ENCODE data around the gene CD63. TPM values are rescaled to one million over a fixed set of nuclear protein-coding genes. Genes with fewer than 3 reads are reported as not detected.

CD63 gene
- total RNA-seq, 1 experiment from 2014 or later, result 1,362 TPM

- no peak for DNase-seq (ENCODE audit: low spot score)
Observed at GRCh38 chr12:55688716-55689655, 39.8 kb downstream of the CD63 start.

GRCh38 chr12:55687746-55688145 lies 41.1 kb downstream of the CD63 start:
- no peak for DNase-seq (ENCODE audit: low spot score)

GRCh38 chr12:55686366-55687010 lies 42.3 kb downstream of the CD63 start:
- peak; percentile 9 for DNase-seq (ENCODE audit: low spot score)

- no peak for DNase-seq (ENCODE audit: low spot score)
Observed at GRCh38 chr12:55685671-55686070, 43.1 kb downstream of the CD63 start.

GRCh38 chr12:55684761-55685370 lies 43.9 kb downstream of the CD63 start:
- no peak for DNase-seq (ENCODE audit: low spot score)

- no peak for DNase-seq (ENCODE audit: low spot score)
Observed at GRCh38 chr12:55683676-55684075, 45.1 kb downstream of the CD63 start.

- DNase-seq (ENCODE audit: low spot score), result no peak
Observed at GRCh38 chr12:55682087-55682796, 46.6 kb downstream of the CD63 start.

GRCh38 chr12:55681142-55682077 lies 47.4 kb downstream of the CD63 start:
- peak; percentile 76 for DNase-seq (ENCODE audit: low spot score)

GRCh38 chr12:55679691-55680090 lies 49.1 kb downstream of the CD63 start:
- DNase-seq (ENCODE audit: low spot score), result no peak

GRCh38 chr12:55676707-55677106 lies 52.1 kb downstream of the CD63 start:
- no peak for DNase-seq (ENCODE audit: low spot score)

- DNase-seq (ENCODE audit: low spot score), result no peak
Observed at GRCh38 chr12:55675666-55676065, 53.1 kb downstream of the CD63 start.

Other genes starting within 250 kb of the CD63 start
- not detected in 2 replicates for gene OR6C68, start 236.6 kb downstream of the CD63 start, total RNA-seq (2014; rRNA removed; shearing (Covaris generic))
- not detected in 2 replicates for gene OR6C4, start 179.4 kb downstream of the CD63 start, total RNA-seq (2014; rRNA removed; shearing (Covaris generic))
- gene OR2AP1, start 156.5 kb downstream of the CD63 start, total RNA-seq (2014; rRNA removed; shearing (Covaris generic)), result not detected in 2 replicates
- not detected in 2 replicates for gene OR10P1, start 92.1 kb downstream of the CD63 start, total RNA-seq (2014; rRNA removed; shearing (Covaris generic))
- gene ITGA7, start 21.1 kb downstream of the CD63 start, total RNA-seq (2014; rRNA removed; shearing (Covaris generic)), result 7.8 and 10.7 TPM in 2 replicates
- 96.1 and 135 TPM in 2 replicates for gene BLOC1S1, start 13.0 kb downstream of the CD63 start, total RNA-seq (2014; rRNA removed; shearing (Covaris generic))
- 2.7 and 7.5 TPM in 2 replicates for gene RDH5, start 8.6 kb downstream of the CD63 start, total RNA-seq (2014; rRNA removed; shearing (Covaris generic))
- gene GDF11, start 14.1 kb upstream of the CD63 start, total RNA-seq (2014; rRNA removed; shearing (Covaris generic)), result 2.6 and 7.0 TPM in 2 replicates
- 227 and 308 TPM in 2 replicates for gene SARNP, start 88.7 kb upstream of the CD63 start, total RNA-seq (2014; rRNA removed; shearing (Covaris generic))
- 9.0 and 16.7 TPM in 2 replicates for gene ORMDL2, start 89.0 kb upstream of the CD63 start, total RNA-seq (2014; rRNA removed; shearing (Covaris generic))
- gene DNAJC14, start 100.6 kb upstream of the CD63 start, total RNA-seq (2014; rRNA removed; shearing (Covaris generic)), result 41.7 and 50.5 TPM in 2 replicates
- 4.2 and 5.2 TPM in 2 replicates for gene MMP19, start 113.9 kb upstream of the CD63 start, total RNA-seq (2014; rRNA removed; shearing (Covaris generic))
- gene PYM1, start 198.9 kb upstream of the CD63 start, total RNA-seq (2014; rRNA removed; shearing (Covaris generic)), result 37.0 and 52.5 TPM in 2 replicates
- 33.4 and 42.9 TPM in 2 replicates for gene DGKA, start 202.2 kb upstream of the CD63 start, total RNA-seq (2014; rRNA removed; shearing (Covaris generic))
- 1.1 and 2.0 TPM in 2 replicates for gene PMEL, start 237.0 kb upstream of the CD63 start, total RNA-seq (2014; rRNA removed; shearing (Covaris generic))
- 91.6 and 100 TPM in 2 replicates for gene CDK2, start 237.8 kb upstream of the CD63 start, total RNA-seq (2014; rRNA removed; shearing (Covaris generic))
- gene RAB5B, start 245.1 kb upstream of the CD63 start, total RNA-seq (2014; rRNA removed; shearing (Covaris generic)), result 47.8 and 50.1 TPM in 2 replicates